OCI-LY1 (cell line): ENCODE results near the gene SLAIN1.

Experiments
- H2AFZ ChIP-seq: fragments of 200-600 bp; sonication (generic), shearing (Covaris generic); 2 replicates; pipeline ENCODE4 v1.6.0; 2014; ENCODE audit warnings: antibody characterized with exemption, mild to moderate bottlenecking, low read length
- H3F3A ChIP-seq: fragments of 200-600 bp; sonication (generic), shearing (Covaris generic); 2 replicates; pipeline ENCODE4 v1.6.0; 2014; ENCODE audit warnings: mild to moderate bottlenecking, antibody characterized with exemption, low read length, moderate library complexity; ENCODE audit not compliant: insufficient read depth
- H3K27ac ChIP-seq: fragments of 200-600 bp; sonication (generic); 2 replicates; pipeline ENCODE4 v1.5.1; 2014; ENCODE audit warnings: low read length, mixed run types, mild to moderate bottlenecking, low read depth; ENCODE audit not compliant: poor library complexity, severe bottlenecking
- H3K27me3 ChIP-seq: fragments of 200-600 bp; sonication (generic); 2 replicates; pipeline ENCODE4 v1.6.0; 2014; ENCODE audit warnings: antibody characterized with exemption, mild to moderate bottlenecking, low read length, moderate library complexity; ENCODE audit not compliant: insufficient read depth
- H3K36me3 ChIP-seq: fragments of 200-600 bp; sonication (generic); 2 replicates; pipeline ENCODE4 v1.6.1; 2014; ENCODE audit warnings: mild to moderate bottlenecking, antibody characterized with exemption, low read length, moderate library complexity, mixed read lengths; ENCODE audit not compliant: insufficient read depth
- H3K4me1 ChIP-seq: fragments of 200-600 bp; sonication (generic); 2 replicates; pipeline ENCODE4 v1.5.1; 2014; ENCODE audit warnings: mild to moderate bottlenecking, low read length, moderate library complexity; ENCODE audit not compliant: insufficient read depth, severe bottlenecking
- H3K4me2 ChIP-seq: fragments of 200-600 bp; sonication (generic), shearing (Covaris generic); 2 replicates; pipeline ENCODE4 v1.6.1; 2014; ENCODE audit warnings: low read length
- H3K4me3 ChIP-seq: fragments of 200-600 bp; sonication (generic); 2 replicates; pipeline ENCODE4 v1.5.1; 2014; ENCODE audit warnings: low read length, low read depth, mild to moderate bottlenecking, mixed read lengths; ENCODE audit not compliant: poor library complexity, severe bottlenecking
- H3K79me2 ChIP-seq: fragments of 200-600 bp; shearing (Covaris generic); 2 replicates; pipeline ENCODE4 v1.6.1; 2016; ENCODE audit warnings: mixed run types, low read length, mixed read lengths; ENCODE audit not compliant: insufficient read depth
- H3K9ac ChIP-seq: fragments of 200-600 bp; sonication (generic), shearing (Covaris generic); 2 replicates; pipeline ENCODE4 v1.6.1; 2014; ENCODE audit warnings: mild to moderate bottlenecking, low read length, mixed read lengths
- H3K9me2 ChIP-seq: fragments of 200-600 bp; sonication (generic), shearing (Covaris generic); 2 replicates; pipeline ENCODE4 v1.6.1; 2014; ENCODE audit warnings: low read depth, mild to moderate bottlenecking, low read length, mixed read lengths
- H3K9me3 ChIP-seq: fragments of 200-600 bp; shearing (Covaris generic); 2 replicates; pipeline ENCODE4 v1.6.1; 2014; ENCODE audit warnings: low read length, mixed read lengths
- H4K20me1 ChIP-seq: fragments of 200-600 bp; sonication (generic), shearing (Covaris generic); 2 replicates; pipeline ENCODE4 v1.6.0; 2016; ENCODE audit warnings: mild to moderate bottlenecking, low read length; ENCODE audit not compliant: insufficient read depth
- CTCF ChIP-seq: fragments of 200-600 bp; sonication (generic), shearing (Covaris generic); IDR thresholded peaks from 2 replicates; pipeline ENCODE4 v1.5.1; 2017; ENCODE audit warnings: mild to moderate bottlenecking, antibody characterized with exemption, low read length, moderate library complexity, mixed read lengths
- EZH2 ChIP-seq: fragments of 200-600 bp; sonication (generic), shearing (Covaris generic); IDR thresholded peaks from 2 replicates; pipeline ENCODE4 v1.8.0; 2017; ENCODE audit warnings: borderline replicate concordance, mixed run types, mild to moderate bottlenecking, antibody characterized with exemption, low read length, moderate library complexity, mixed read lengths

Gene SLAIN1

GRCh38 chr13:77774181-77774580, 76.7 kb downstream of the SLAIN1 start:
- Histone ChIP-seq H3K27ac (no peak overlapping the region), H3K4me1 (no peaks in the 10 kb centered on the region), H3K9ac (no peak overlapping the region), H2AFZ (no peak overlapping the region), H3K36me3 (no peaks in the 10 kb centered on the region), H3K9me2 (no peaks in the 10 kb centered on the region), H3K4me3 (no peak overlapping the region), H3K27me3 (no peaks in the 10 kb centered on the region), H3K4me2 (no peak overlapping the region), H3F3A (no peaks in the 10 kb centered on the region), H3K79me2 (no peaks in the 10 kb centered on the region), H4K20me1 (no peaks in the 10 kb centered on the region), H3K9me3 (no peaks in the 10 kb centered on the region)
- TF ChIP-seq EZH2: no peak
- no peak for TF ChIP-seq CTCF

- H3K4me3 ChIP-seq: no peak overlapping the region
- H4K20me1 ChIP-seq: no peaks in the 10 kb centered on the region
- H3K36me3 ChIP-seq: no peaks in the 10 kb centered on the region
- H3K9me2 ChIP-seq: no peaks in the 10 kb centered on the region
- no peak for TF ChIP-seq CTCF
- no peak for TF ChIP-seq EZH2
- no peaks in the 10 kb centered on the region for H3K9me3 ChIP-seq
- no peak overlapping the region for H2AFZ ChIP-seq
- no peak overlapping the region for H3K4me2 ChIP-seq
- no peak overlapping the region for H3K9ac ChIP-seq
- H3K79me2 ChIP-seq: no peaks in the 10 kb centered on the region
- H3K4me1 ChIP-seq: no peaks in the 10 kb centered on the region
- H3K27me3 ChIP-seq: no peaks in the 10 kb centered on the region
- H3F3A ChIP-seq: no peaks in the 10 kb centered on the region
- H3K27ac ChIP-seq: no peak overlapping the region
Observed at GRCh38 chr13:77776704-77777103, 79.2 kb downstream of the SLAIN1 start.

- Histone ChIP-seq H3K27ac (no peak overlapping the region), H3K4me2 (no peak overlapping the region), H3F3A (no peaks in the 10 kb centered on the region), H3K4me3 (no peak overlapping the region), H2AFZ (no peak overlapping the region), H3K9me3 (no peaks in the 10 kb centered on the region), H3K9ac (no peak overlapping the region), H3K4me1 (no peaks in the 10 kb centered on the region), H3K27me3 (no peaks in the 10 kb centered on the region), H4K20me1 (no peaks in the 10 kb centered on the region), H3K79me2 (no peaks in the 10 kb centered on the region), H3K36me3 (no peaks in the 10 kb centered on the region), H3K9me2 (no peaks in the 10 kb centered on the region; the same call in 1 of the 2 replicates)
- no peak for TF ChIP-seq EZH2
- peak; percentile 77 for TF ChIP-seq CTCF
Observed at GRCh38 chr13:77779552-77780272, 82.2 kb downstream of the SLAIN1 start.
